GM12865 (cell line): Measurements from ENCODE around the gene KDELR3.

ENCODE experiments used
- DNase-seq: peaks from one replicate; pipeline ENCODE4 v3.0.0; 2010; ENCODE audit warnings: low read depth
- H3K4me3 ChIP-seq: 2 replicates; pipeline ENCODE4 v1.5.1; 2011; ENCODE audit warnings: mild to moderate bottlenecking, low read depth, low read length, control low read depth
- TF ChIP-seq, protein P1 (sequence below): IDR thresholded peaks from 2 replicates; pipeline ENCODE4 v1.5.1; 2011; ENCODE audit warnings: low read length, control low read depth, low read depth, inconsistent platforms; ENCODE audit not compliant: insufficient read depth; ENCODE audit errors: missing control alignments

The KDELR3 gene

DNA sequence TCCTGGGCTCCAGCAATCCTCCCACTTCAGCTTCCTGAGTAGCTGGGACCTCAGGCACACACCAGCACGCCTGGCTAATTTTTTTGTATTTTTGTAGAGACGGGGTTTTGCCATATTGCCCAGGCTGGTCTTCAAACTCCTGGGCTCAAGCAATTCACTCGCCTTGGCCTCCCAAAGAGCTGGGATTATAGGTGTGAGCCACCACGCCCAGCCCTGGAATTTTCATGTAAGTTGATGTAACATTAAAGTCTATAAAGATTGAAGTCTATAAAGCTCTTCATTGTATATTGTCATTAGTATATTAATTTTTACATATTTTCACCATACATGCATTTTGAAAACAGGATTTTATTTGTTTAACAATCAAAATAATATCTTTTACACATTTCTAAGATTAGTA is 50.7 kb downstream of the KDELR3 start:
- H3K4me3 ChIP-seq: no peak overlapping the region
- DNase-seq: no peak
- TF ChIP-seq, protein P1, sequence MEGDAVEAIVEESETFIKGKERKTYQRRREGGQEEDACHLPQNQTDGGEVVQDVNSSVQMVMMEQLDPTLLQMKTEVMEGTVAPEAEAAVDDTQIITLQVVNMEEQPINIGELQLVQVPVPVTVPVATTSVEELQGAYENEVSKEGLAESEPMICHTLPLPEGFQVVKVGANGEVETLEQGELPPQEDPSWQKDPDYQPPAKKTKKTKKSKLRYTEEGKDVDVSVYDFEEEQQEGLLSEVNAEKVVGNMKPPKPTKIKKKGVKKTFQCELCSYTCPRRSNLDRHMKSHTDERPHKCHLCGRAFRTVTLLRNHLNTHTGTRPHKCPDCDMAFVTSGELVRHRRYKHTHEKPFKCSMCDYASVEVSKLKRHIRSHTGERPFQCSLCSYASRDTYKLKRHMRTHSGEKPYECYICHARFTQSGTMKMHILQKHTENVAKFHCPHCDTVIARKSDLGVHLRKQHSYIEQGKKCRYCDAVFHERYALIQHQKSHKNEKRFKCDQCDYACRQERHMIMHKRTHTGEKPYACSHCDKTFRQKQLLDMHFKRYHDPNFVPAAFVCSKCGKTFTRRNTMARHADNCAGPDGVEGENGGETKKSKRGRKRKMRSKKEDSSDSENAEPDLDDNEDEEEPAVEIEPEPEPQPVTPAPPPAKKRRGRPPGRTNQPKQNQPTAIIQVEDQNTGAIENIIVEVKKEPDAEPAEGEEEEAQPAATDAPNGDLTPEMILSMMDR: no peak

DNA sequence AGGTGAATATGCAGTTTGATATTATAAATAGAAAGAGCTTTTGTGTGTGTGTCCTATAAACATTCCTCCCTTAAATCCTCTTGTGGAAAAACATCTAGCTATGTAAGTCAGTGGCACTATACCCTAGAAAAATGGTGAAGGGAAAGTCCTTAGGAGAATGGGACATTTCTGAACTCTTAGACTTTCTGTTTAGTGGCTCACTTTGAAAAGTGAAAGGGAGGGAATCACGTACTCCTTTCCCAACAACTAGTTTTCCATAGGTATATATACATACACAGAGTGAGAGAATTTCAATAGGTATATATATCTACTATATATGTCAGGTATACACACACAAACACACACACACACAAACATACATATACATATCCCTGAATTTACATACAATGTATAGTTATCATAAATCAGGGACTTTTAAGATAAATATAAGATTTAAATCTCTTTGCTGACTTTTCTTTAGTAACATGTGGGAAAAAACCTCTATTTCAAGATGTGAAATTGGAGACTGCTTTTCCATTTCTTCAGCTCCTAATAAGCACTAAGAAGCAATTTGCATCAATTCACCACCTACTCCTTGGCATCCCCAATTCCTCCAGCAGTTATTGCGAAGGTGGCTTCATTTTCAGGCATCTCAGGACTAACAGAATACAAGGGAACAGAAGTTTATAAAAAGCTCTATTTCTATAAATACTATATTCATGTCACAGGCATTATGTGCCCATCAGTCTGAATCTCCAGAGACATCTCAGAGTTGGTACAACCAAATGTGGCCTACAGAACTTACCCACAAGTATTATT is 51.8 kb downstream of the KDELR3 start:
- TF ChIP-seq, protein P1: no peak

DNA sequence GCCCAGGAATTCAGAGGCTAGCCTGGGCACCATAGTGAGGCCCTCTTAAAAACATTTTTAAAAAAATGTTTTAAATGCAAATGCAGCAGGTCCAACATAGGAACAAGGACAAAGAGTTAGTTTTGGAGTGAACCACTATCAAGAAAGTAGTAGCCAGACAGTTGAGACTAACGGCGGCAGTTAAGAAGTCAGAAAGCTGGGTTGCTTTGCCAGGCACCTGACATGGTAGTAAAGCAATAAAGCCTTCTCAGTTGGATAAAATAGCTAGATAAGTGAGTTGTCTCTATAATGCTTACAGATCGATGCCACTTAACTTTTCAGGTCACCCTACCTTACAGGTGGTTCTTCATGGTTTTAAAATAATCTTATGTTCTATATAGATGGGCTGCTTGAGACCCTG is 55.1 kb downstream of the KDELR3 start:
- H3K4me3 ChIP-seq: no peak overlapping the region
- TF ChIP-seq, protein P1: no peak
- no peak for DNase-seq

More for the DNA sequence above, 51.8 kb downstream of the KDELR3 start:
- DNase-seq: no peak
- no peak overlapping the region for H3K4me3 ChIP-seq

DNA sequence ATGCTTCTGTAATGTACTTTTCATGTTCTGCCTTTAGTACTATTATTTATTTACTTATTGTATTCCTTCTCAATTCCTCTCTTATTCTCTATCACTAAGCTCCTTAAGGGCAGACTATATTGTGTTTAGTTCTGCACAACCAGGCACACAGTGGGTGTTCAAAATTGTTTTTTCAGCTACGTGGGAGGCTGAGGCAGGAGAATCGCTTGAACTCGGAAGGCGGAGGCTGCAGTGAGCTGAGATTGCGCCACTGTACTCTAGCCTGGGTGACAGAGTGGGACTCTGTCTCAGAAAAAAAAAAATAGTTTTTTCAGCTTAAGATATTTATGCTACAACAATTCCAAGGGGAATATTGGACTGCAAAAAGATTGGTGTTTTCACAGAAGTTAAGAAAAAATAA is 55.6 kb downstream of the KDELR3 start:
- H3K4me3 ChIP-seq: no peak overlapping the region
- TF ChIP-seq, protein P1: no peak
- no peak for DNase-seq

DNA sequence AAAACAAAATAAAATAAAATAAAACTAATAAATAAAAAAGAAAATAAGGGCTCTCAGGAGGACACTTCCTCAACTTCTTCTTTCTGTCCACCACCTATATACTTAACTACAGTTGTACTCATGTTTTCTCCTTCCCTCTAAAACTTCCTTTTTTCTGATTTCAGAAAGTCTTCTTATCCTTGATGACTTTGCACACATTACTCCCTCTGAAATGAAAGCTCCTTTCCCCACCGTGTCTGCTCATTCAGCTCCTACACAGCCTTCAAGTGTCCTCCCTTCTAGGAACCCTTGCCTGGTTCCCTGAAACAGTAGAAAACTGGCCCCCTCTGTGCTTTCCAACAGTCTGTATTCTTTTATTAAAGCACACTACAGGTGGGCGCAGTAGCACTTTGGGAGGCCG is 56.5 kb downstream of the KDELR3 start:
- TF ChIP-seq, protein P1: no peak
- no peak for DNase-seq

DNA sequence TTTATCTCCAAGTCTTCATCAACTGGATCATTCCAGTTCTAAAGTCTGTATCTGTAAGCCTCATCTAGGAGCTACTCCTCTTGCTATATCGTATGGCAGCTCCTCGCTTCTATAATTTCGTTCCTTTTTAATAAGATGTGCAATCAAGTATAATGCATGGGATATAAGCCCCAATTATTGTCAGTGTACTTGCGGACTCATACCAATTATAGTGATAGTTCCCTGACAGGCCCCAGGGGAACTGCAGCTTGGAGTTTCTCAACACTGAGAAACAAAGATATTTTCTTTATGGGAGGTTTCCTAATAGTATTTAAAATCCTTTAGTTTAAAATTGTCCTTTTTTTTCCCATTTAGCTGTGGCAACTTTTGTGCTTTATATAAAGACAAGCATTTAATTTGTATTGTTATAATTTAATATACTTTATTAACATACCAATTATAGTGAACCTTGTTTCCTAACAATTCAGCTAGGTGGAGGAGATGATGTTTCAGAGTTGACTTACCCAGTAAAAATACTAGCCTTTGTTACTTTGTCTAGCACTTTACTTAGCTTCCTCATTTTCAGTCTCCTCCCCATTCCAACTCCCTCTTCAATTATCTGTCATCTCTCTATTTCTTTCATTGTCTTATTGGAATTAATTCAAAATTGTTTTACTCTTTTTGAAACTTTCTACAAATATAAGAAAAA is 63.5 kb downstream of the KDELR3 start:
- no peak overlapping the region for H3K4me3 ChIP-seq
- TF ChIP-seq, protein P1: no peak
- DNase-seq: no peak

More for the DNA sequence above, 56.5 kb downstream of the KDELR3 start:
- H3K4me3 ChIP-seq: no peak overlapping the region
